ENCODE results near the gene ITPKA.
"Not testable (repeated sequence)": the region's sequence is repeated elsewhere in the genome, so short reads cannot be mapped to it uniquely, and the experiment has no call there.

The ITPKA gene

GRCh38 chr15:41493205-41493901 is at the start of gene ITPKA:
TSS of gene ITPKA (plus strand) at chr15:41493874. CDS start at chr15:41493928, 54 bp downstream.
- DNase-seq (ENCODE audit: low spot score): peak; percentile 82

- no peak for DNase-seq (ENCODE audit: low spot score)
Observed at GRCh38 chr15:41445399-41445798, 48.3 kb upstream of the ITPKA start.

- DNase-seq (ENCODE audit: low spot score): no peak
Observed at GRCh38 chr15:41462084-41462795, 31.4 kb upstream of the ITPKA start.

GRCh38 chr15:41464889-41465580 is 28.6 kb upstream of the ITPKA start:
- DNase-seq (ENCODE audit: low spot score): no peak

GRCh38 chr15:41465822-41466421 is 27.8 kb upstream of the ITPKA start:
- DNase-seq (ENCODE audit: low spot score): peak; percentile 40

GRCh38 chr15:41466711-41467110 is 27.0 kb upstream of the ITPKA start:
- no peak for DNase-seq (ENCODE audit: low spot score)

- DNase-seq (ENCODE audit: low spot score): not testable (repeated sequence)
Observed at GRCh38 chr15:41469644-41470043, 24.0 kb upstream of the ITPKA start.

- no peak for DNase-seq (ENCODE audit: low spot score)
Observed at GRCh38 chr15:41473418-41473817, 20.3 kb upstream of the ITPKA start.

GRCh38 chr15:41474436-41474835 is 19.2 kb upstream of the ITPKA start:
- DNase-seq (ENCODE audit: low spot score): no peak

- DNase-seq (ENCODE audit: low spot score): no peak
Observed at GRCh38 chr15:41474941-41475340, 18.7 kb upstream of the ITPKA start.

- DNase-seq (ENCODE audit: low spot score): no peak
Observed at GRCh38 chr15:41476416-41477048, 17.1 kb upstream of the ITPKA start.

GRCh38 chr15:41480396-41481140 is 13.1 kb upstream of the ITPKA start:
- no peak for DNase-seq (ENCODE audit: low spot score)

- no peak for DNase-seq (ENCODE audit: low spot score)
Observed at GRCh38 chr15:41482110-41482877, 11.4 kb upstream of the ITPKA start.

GRCh38 chr15:41483115-41483514 is 10.6 kb upstream of the ITPKA start:
- peak; percentile 55 for DNase-seq (ENCODE audit: low spot score)

GRCh38 chr15:41483519-41483918 is 10.2 kb upstream of the ITPKA start:
- peak; percentile 46 for DNase-seq (ENCODE audit: low spot score)

- no peak for DNase-seq (ENCODE audit: low spot score)
Observed at GRCh38 chr15:41484937-41485625, 8.6 kb upstream of the ITPKA start.

GRCh38 chr15:41486286-41486685 is 7.4 kb upstream of the ITPKA start:
- no peak for DNase-seq (ENCODE audit: low spot score)

GRCh38 chr15:41487381-41487780 is 6.3 kb upstream of the ITPKA start:
- DNase-seq (ENCODE audit: low spot score): no peak

GRCh38 chr15:41487802-41488201 is 5.9 kb upstream of the ITPKA start:
- DNase-seq (ENCODE audit: low spot score): peak; percentile 39

GRCh38 chr15:41489641-41490040 is 4.0 kb upstream of the ITPKA start:
- no peak for DNase-seq (ENCODE audit: low spot score)

All from activated CD4-positive, alpha-beta T cell treated with anti-CD3 and anti-CD28 coated beads, Interleukin-2, Interleukin-4, amounts not matched to agents 100 ng/mL and 50 ng/mL, durations not matched to agents 16 hours and 8 hours (primary cell).